HEK293T (cell line): ENCODE data around the gene CCDC157.

Source experiments
- BHLHE40 ChIP-seq: fragments of 450-650 bp; IDR thresholded peaks from 2 replicates; pipeline ENCODE4 v1.6.1; 2016; ENCODE audit warnings: mild to moderate bottlenecking, moderate library complexity, borderline replicate concordance
- FOXM1 ChIP-seq: fragments of 450-650 bp; IDR thresholded peaks from 2 replicates; pipeline ENCODE4 v1.6.1; 2017; ENCODE audit warnings: mild to moderate bottlenecking, borderline replicate concordance
- NFRKB ChIP-seq: fragments of 450-650 bp; IDR thresholded peaks from 2 replicates; pipeline ENCODE4 v1.6.1; 2016; ENCODE audit warnings: mild to moderate bottlenecking, moderate library complexity

- no peak for TF ChIP-seq FOXM1
- TF ChIP-seq NFRKB = no peak
- no peak for TF ChIP-seq BHLHE40
These were observed 66.6 kb downstream of the CCDC157 start for GRCh38 chr22:30423301-30423958.
